Measurements from ENCODE around the gene MAGEB4.

DNA sequence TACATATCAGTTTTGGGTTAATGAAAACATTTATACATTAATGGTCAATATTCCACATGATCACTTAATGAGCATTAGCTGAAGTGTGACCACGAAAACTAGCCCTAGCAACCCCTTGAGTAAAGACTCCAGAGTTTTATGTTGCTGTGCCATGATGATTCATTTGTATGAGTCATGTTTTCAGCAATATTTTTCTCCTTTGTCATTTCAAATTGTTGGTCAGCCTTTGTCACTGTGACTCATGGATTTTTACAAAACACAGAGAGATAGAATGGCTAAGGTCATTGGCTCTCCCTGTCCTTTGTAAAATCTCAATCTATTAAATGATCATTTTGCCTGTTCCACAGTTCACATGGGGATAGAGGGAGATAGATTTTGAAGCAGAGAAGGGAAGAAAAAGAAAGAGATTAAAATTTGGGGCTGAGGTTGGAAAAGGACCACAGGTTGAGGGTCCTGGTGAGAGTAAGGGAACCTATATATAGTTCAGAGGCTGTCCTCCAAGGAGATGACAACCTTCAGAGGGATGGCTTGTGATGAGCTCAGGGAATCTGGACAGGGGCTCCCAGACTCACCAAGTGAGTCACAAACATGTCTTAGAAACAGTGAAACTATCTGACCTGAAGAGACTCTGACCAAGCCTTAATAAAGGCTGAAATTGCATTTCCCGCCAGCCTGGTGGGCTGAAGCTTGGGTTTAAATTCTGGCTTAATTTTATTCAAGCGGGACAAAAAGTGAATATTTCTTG, 41.8 kb downstream of the MAGEB4 start:
- TF ChIP-seq CTCF (IDR thresholded peaks at IDR 0.05), result no peak
- TF ChIP-seq EP300 (IDR thresholded peaks at IDR 0.05), result no peak
- TF ChIP-seq POLR2A (IDR thresholded peaks at IDR 0.05; ENCODE audit: low read depth), result no peak

All from esophagus muscularis mucosa (tissue), 4 donors.